DMS114 treated with DMSO at 0.1 percent for 48 hours (cell line): ENCODE results near the gene MAP4K3.
A peak's percentile ranks its signal among the peaks of the same experiment; 100 is the strongest.

ENCODE experiments used
- DNase-seq: peaks from one replicate; lab custom pipeline; 2025; ENCODE audit not compliant: unreplicated experiment; lab: John Stamatoyannopoulos, UW

Gene MAP4K3

GRCh38 chr2:39436592-39437521, at the start of gene MAP4K3:
Gene MAP4K3 (minus strand): TSS chr2:39437285. CDS start chr2:39436987, 298 bp downstream.
- peak; percentile 90 for DNase-seq

- DNase-seq = no peak
Measured at GRCh38 chr2:39486071-39486470, 49.0 kb upstream of the MAP4K3 start.

GRCh38 chr2:39484620-39485495, 47.8 kb upstream of the MAP4K3 start:
- DNase-seq = no peak

- DNase-seq = no peak
Measured at GRCh38 chr2:39484206-39484605, 47.1 kb upstream of the MAP4K3 start.

GRCh38 chr2:39483534-39483933, 46.4 kb upstream of the MAP4K3 start:
- no peak for DNase-seq

GRCh38 chr2:39481611-39482010, 44.5 kb upstream of the MAP4K3 start:
- DNase-seq = no peak

GRCh38 chr2:39479696-39480095, 42.6 kb upstream of the MAP4K3 start:
- DNase-seq = no peak

GRCh38 chr2:39479053-39479670, 42.1 kb upstream of the MAP4K3 start:
- DNase-seq = no peak

GRCh38 chr2:39476524-39476923, 39.4 kb upstream of the MAP4K3 start:
- no peak for DNase-seq

GRCh38 chr2:39475006-39475405, 37.9 kb upstream of the MAP4K3 start:
- DNase-seq = no peak

- no peak for DNase-seq
Measured at GRCh38 chr2:39470580-39470979, 33.5 kb upstream of the MAP4K3 start.

GRCh38 chr2:39469807-39470206, 32.7 kb upstream of the MAP4K3 start:
- DNase-seq = no peak

- no peak for DNase-seq
Measured at GRCh38 chr2:39468579-39469451, 31.7 kb upstream of the MAP4K3 start.

- DNase-seq = no peak
Measured at GRCh38 chr2:39466311-39466710, 29.2 kb upstream of the MAP4K3 start.

GRCh38 chr2:39464864-39465263, 27.8 kb upstream of the MAP4K3 start:
- DNase-seq = no peak

- DNase-seq = no peak
Measured at GRCh38 chr2:39455826-39456225, 18.7 kb upstream of the MAP4K3 start.

GRCh38 chr2:39452396-39452795, 15.3 kb upstream of the MAP4K3 start:
- DNase-seq = no peak

- no peak for DNase-seq
Measured at GRCh38 chr2:39451954-39452353, 14.9 kb upstream of the MAP4K3 start.

GRCh38 chr2:39448169-39448502, 11.1 kb upstream of the MAP4K3 start:
- DNase-seq = no peak
